CD14-positive monocyte (primary cell): ENCODE measurements around the gene NARS2. TPM values are rescaled to one million over a fixed set of nuclear protein-coding genes. Genes with fewer than 3 reads are reported as not detected.

Source experiments
- DNase-seq, 3 donors: peaks; one replicate each; pipeline ENCODE4 v3.0.0-alpha.2; 2011 to 2022
- H2AFZ ChIP-seq: 2 replicates; pipeline ENCODE4 v1.6.0; 2012; ENCODE audit warnings: mild to moderate bottlenecking, low read depth, low read length, inconsistent platforms; ENCODE audit not compliant: insufficient read depth, poor library complexity, severe bottlenecking
- H3K27ac ChIP-seq, 2 donors: 1 replicate in 1 of 2; 2 replicates in 1 of 2; pipeline ENCODE4 v1.5.1; 2012 to 2013; ENCODE audit warnings: low read length in 2 of 2, control low read depth in 1 of 2, inconsistent platforms in 1 of 2, low read depth in 1 of 2, mild to moderate bottlenecking in 1 of 2
- H3K27me3 ChIP-seq, 2 donors: one replicate each; pipeline versions ENCODE4 v1.6.0 to v1.6.1; 2011 to 2013; ENCODE audit warnings: low read length in 2 of 2; ENCODE audit not compliant: control insufficient read depth in 2 of 2, insufficient read depth in 2 of 2
- H3K36me3 ChIP-seq, 2 donors: replicated peaks in 1 of 2; 1 replicate in 1 of 2; 2 replicates in 1 of 2; pipeline versions ENCODE4 v1.5.1 to v1.6.1; 2012 to 2013; ENCODE audit warnings: low read length in 2 of 2, control low read depth in 1 of 2, inconsistent platforms in 1 of 2, mild to moderate bottlenecking in 1 of 2; ENCODE audit not compliant: insufficient read depth in 2 of 2, control insufficient read depth in 1 of 2
- H3K4me1 ChIP-seq, 2 donors: 1 replicate in 1 of 2; 2 replicates in 1 of 2; pipeline versions ENCODE4 v1.5.1 to v1.6.1; 2012 to 2013; ENCODE audit warnings: low read length in 2 of 2, control low read depth in 1 of 2, inconsistent platforms in 1 of 2, mild to moderate bottlenecking in 1 of 2, moderate library complexity in 1 of 2; ENCODE audit not compliant: insufficient read depth in 2 of 2, control insufficient read depth in 1 of 2
- H3K4me2 ChIP-seq: replicated peaks from 2 replicates; pipeline ENCODE3; 2012; ENCODE audit warnings: low read length, moderate library complexity, mild to moderate bottlenecking; ENCODE audit not compliant: poor library complexity, severe bottlenecking; ENCODE audit errors: extremely low read depth
- H3K4me3 ChIP-seq, 3 experiments: fragments of 200-600 bp in 1 of 3; sonication (generic) in 1 of 3; replicated peaks in 1 of 3; 1 replicate in 2 of 3; 2 replicates in 1 of 3; pipeline ENCODE4 v1.5.1; 2011 to 2013; ENCODE audit warnings: low read length in 3 of 3, mild to moderate bottlenecking in 3 of 3, control low read depth in 2 of 3, low read depth in 2 of 3, inconsistent platforms in 1 of 3, moderate library complexity in 1 of 3
- H3K79me2 ChIP-seq: 2 replicates; pipeline ENCODE4 v1.6.0; 2012; ENCODE audit warnings: mild to moderate bottlenecking, control low read depth, inconsistent platforms, low read length, moderate library complexity; ENCODE audit not compliant: insufficient read depth
- H3K9ac ChIP-seq: 2 replicates; pipeline ENCODE4 v1.6.0; 2017; ENCODE audit warnings: low read length, mild to moderate bottlenecking; ENCODE audit not compliant: insufficient read depth, poor library complexity, severe bottlenecking
- H3K9me3 ChIP-seq, 2 donors: replicated peaks in 1 of 2; 1 replicate in 1 of 2; 2 replicates in 1 of 2; pipeline versions ENCODE4 v1.5.1 to v1.6.1; 2012 to 2013; ENCODE audit warnings: low read length in 2 of 2, control low read depth in 1 of 2; ENCODE audit not compliant: control insufficient read depth in 1 of 2, insufficient read depth in 1 of 2
- H4K20me1 ChIP-seq: 2 replicates; pipeline ENCODE4 v1.6.0; 2012; ENCODE audit warnings: mild to moderate bottlenecking, low read length, control low read depth, moderate library complexity; ENCODE audit not compliant: insufficient read depth
- H3K27ac Mint-ChIP-seq, 7 donors: one replicate each; pipeline ENCODE4 v1.8.0; 2020; ENCODE audit warnings: mild to moderate bottlenecking in 7 of 7, mixed read lengths in 7 of 7, moderate library complexity in 6 of 7, inconsistent platforms in 2 of 7
- H3K27me3 Mint-ChIP-seq, 3 donors: one replicate each; pipeline ENCODE4 v1.8.0; 2021 to 2022; ENCODE audit warnings: low read depth in 3 of 3, mild to moderate bottlenecking in 3 of 3, mixed read lengths in 3 of 3, moderate library complexity in 3 of 3, inconsistent platforms in 1 of 3
- H3K36me3 Mint-ChIP-seq, 2 donors: one replicate each; pipeline ENCODE4 v1.8.0; 2020; ENCODE audit warnings: mixed read lengths in 2 of 2, inconsistent platforms in 1 of 2, mild to moderate bottlenecking in 1 of 2
- H3K4me1 Mint-ChIP-seq: one replicate; pipeline ENCODE4 v1.8.0; 2020; ENCODE audit warnings: mild to moderate bottlenecking, mixed read lengths
- H3K4me3 Mint-ChIP-seq, 2 donors: one replicate each; pipeline ENCODE4 v1.8.0; 2020; ENCODE audit warnings: mild to moderate bottlenecking in 2 of 2, mixed read lengths in 2 of 2, moderate library complexity in 1 of 2
- H3K9me3 Mint-ChIP-seq, 7 donors: one replicate each; pipeline ENCODE4 v1.8.0; 2020 to 2022; ENCODE audit warnings: mixed read lengths in 7 of 7, mild to moderate bottlenecking in 6 of 7, moderate library complexity in 6 of 7, inconsistent platforms in 2 of 7
- WGBS: methylation state at CpG from one replicate; pipeline ENCODE4 v1.1.5; 2013; ENCODE audit warnings: missing lambda C conversion rate; ENCODE audit not compliant: insufficient coverage; 5-methylcytosine and 5-hydroxymethylcytosine counted together
- intact Hi-C, 2 donors: fragments of 100-400 bp; cut with micrococcal nuclease; formaldehyde crosslinking; loops; one replicate each; pipeline versions ENCODE4 v1.15.0 to v1.15.1; 2023
- polyA plus RNA-seq, 3 donors: library from polyadenylated mRNA; depleted of rRNA in 1 of 3; unstranded in 2 of 3; stranded (reverse) in 1 of 3; fragments of 300-500 nt in 2 of 3; fragments of >200 nt in 1 of 3; fragmentation: Illumina TruSeq in 2 of 3; gene quantifications; 1 replicate in 2 of 3; 2 replicates in 1 of 3; pipeline ENCODE4 v1.2.3, GENCODE V29; 2012 to 2021
- TF ChIP-seq, protein P1 (sequence below): fragments of 200-600 bp; IDR thresholded peaks from one replicate; pipeline ENCODE4 v1.8.0; 2022; ENCODE audit warnings: antibody characterized with exemption, mild to moderate bottlenecking

NARS2 gene
- polyA plus RNA-seq, 3 donors: 4.3 to 6.6 (median 4.9) TPM

- peak overlapping the region; percentile 88 to 89 for H3K4me3 Mint-ChIP-seq
- TF ChIP-seq, protein P1, sequence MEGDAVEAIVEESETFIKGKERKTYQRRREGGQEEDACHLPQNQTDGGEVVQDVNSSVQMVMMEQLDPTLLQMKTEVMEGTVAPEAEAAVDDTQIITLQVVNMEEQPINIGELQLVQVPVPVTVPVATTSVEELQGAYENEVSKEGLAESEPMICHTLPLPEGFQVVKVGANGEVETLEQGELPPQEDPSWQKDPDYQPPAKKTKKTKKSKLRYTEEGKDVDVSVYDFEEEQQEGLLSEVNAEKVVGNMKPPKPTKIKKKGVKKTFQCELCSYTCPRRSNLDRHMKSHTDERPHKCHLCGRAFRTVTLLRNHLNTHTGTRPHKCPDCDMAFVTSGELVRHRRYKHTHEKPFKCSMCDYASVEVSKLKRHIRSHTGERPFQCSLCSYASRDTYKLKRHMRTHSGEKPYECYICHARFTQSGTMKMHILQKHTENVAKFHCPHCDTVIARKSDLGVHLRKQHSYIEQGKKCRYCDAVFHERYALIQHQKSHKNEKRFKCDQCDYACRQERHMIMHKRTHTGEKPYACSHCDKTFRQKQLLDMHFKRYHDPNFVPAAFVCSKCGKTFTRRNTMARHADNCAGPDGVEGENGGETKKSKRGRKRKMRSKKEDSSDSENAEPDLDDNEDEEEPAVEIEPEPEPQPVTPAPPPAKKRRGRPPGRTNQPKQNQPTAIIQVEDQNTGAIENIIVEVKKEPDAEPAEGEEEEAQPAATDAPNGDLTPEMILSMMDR: no peak
- H3K36me3 ChIP-seq: no peaks in the 10 kb centered on the region
- peaks cover 73% of the 10 kb centered on the region for H3K4me1 Mint-ChIP-seq
- H3K27me3 Mint-ChIP-seq: peaks cover 0 to 8% (median 2%) of the 10 kb centered on the region in 3 donors
- peak overlapping the region; percentile 29 to 98 for H3K27ac ChIP-seq
- peak overlapping the region; percentile 92 to 97 (median 96) for H3K27ac Mint-ChIP-seq
- H3K79me2 ChIP-seq: peaks cover 40% of the 10 kb centered on the region
- H3K4me2 ChIP-seq: peak overlapping the region; percentile 84
- intact Hi-C loops: loop anchor here in 1 of 2 donors (5.0 kb wide), 1 partner anchor 127 kb away; no protein-coding TSS in a partner anchor
- no peak overlapping the region for H2AFZ ChIP-seq
- H3K4me1 ChIP-seq: peaks cover 69 to 87% of the 10 kb centered on the region in 2 donors
- no peaks in the 10 kb centered on the region for H3K27me3 ChIP-seq
- no CpG with 5 or more reads among the region's 5 CpGs for WGBS
- peak; percentile 93 to 98 (median 94) for DNase-seq
- peaks cover 10 to 15% of the 10 kb centered on the region in 2 donors for H3K36me3 Mint-ChIP-seq
- H3K4me3 ChIP-seq: peak overlapping the region in 1 of 3 experiments; percentile 87
- H3K9me3 Mint-ChIP-seq: peaks cover 0 to 2% (median 0%) of the 10 kb centered on the region in 7 donors
- no peaks in the 10 kb centered on the region for H3K9me3 ChIP-seq
- peak overlapping the region; percentile 98 for H3K9ac ChIP-seq
- H4K20me1 ChIP-seq: peaks cover 14% of the 10 kb centered on the region
Observed at GRCh38 chr11:78419327-78419726, 155.3 kb downstream of the NARS2 start.

- H3K27ac ChIP-seq: peak overlapping the region; percentile 76 to 98
- DNase-seq: peak in 1 of 3 donors; percentile 41
- no peaks in the 10 kb centered on the region for H3K36me3 ChIP-seq
- no peak overlapping the region for H2AFZ ChIP-seq
- Mint-ChIP-seq H3K4me3 (peak overlapping the region; percentile 88 to 89), H3K27me3 (peaks cover 0 to 8% (median 0%) of the 10 kb centered on the region in 3 donors), H3K36me3 (peaks cover 10 to 13% of the 10 kb centered on the region in 2 donors), H3K4me1 (peaks cover 74% of the 10 kb centered on the region), H3K27ac (peak overlapping the region; percentile 92 to 97 (median 96)), H3K9me3 (no peaks in the 10 kb centered on the region)
- H3K27me3 ChIP-seq: no peaks in the 10 kb centered on the region
- H3K9ac ChIP-seq: peak overlapping the region; percentile 98
- H3K4me2 ChIP-seq: peak overlapping the region; percentile 84
- WGBS: 0% methylated on average over 1 of the region's 11 CpGs
- intact Hi-C loops: loop anchor here in 1 of 2 donors (5.0 kb wide), 1 partner anchor 126 kb away; no protein-coding TSS in a partner anchor
- H4K20me1 ChIP-seq: peaks cover 20% of the 10 kb centered on the region
- peak overlapping the region; percentile 69 to 87 (median 71) for H3K4me3 ChIP-seq
- H3K4me1 ChIP-seq: peaks cover 70 to 87% of the 10 kb centered on the region in 2 donors
- peaks cover 47% of the 10 kb centered on the region for H3K79me2 ChIP-seq
- H3K9me3 ChIP-seq: no peaks in the 10 kb centered on the region
- TF ChIP-seq, protein P1: no peak
Observed at GRCh38 chr11:78418584-78419211, 156.0 kb downstream of the NARS2 start.
